Caco-2 (cell line): ENCODE data around the gene SLC9A3. TPM values are rescaled to one million over a fixed set of nuclear protein-coding genes. Genes with fewer than 3 reads are reported as not detected.

Experiments used
- BruUV-seq: library from RNA; stranded (reverse); fragments of 400-500 nt; replicated peaks from 2 replicates; lab custom pipeline; 2021; lab: Mats Ljungman, UMichigan
- CTCF ChIA-PET: fragments of 300-600 bp; sonication (Branson Sonifier 250); formaldehyde crosslinking; loops from one replicate; lab custom pipeline; 2022; ENCODE audit warnings: antibody characterized with exemption; lab: Charles Lee
- POLR2A ChIA-PET: fragments of 300-600 bp; sonication (Branson Sonifier 250); formaldehyde crosslinking; loops from one replicate; lab custom pipeline; 2022; ENCODE audit warnings: antibody characterized with exemption; lab: Charles Lee
- DNase-seq, 2 experiments: peaks; one replicate each; pipeline versions ENCODE4 v3.0.0 to v3.0.0-alpha.2; 2020 to 2022
- H3K27me3 ChIP-seq: replicated peaks from 2 replicates; pipeline ENCODE4 v1.6.0; 2011; ENCODE audit warnings: low read length; ENCODE audit not compliant: control insufficient read depth, insufficient read depth
- H3K36me3 ChIP-seq: 2 replicates; pipeline ENCODE4 v1.5.1; 2011; ENCODE audit warnings: low read length; ENCODE audit not compliant: control insufficient read depth, insufficient read depth
- H3K4me1 ChIP-seq: fragments of 250-450 bp; sonication (Bioruptor Pico); 2 replicates; pipeline ENCODE4 v1.5.1; 2020; ENCODE audit warnings: mild to moderate bottlenecking
- H3K4me3 ChIP-seq: 2 replicates; pipeline ENCODE4 v1.5.1; 2011; ENCODE audit warnings: low read depth, mild to moderate bottlenecking, control low read depth, low read length
- H3K9me3 ChIP-seq: fragments of 250-450 bp; sonication (Bioruptor Pico); 2 replicates; pipeline ENCODE4 v1.5.1; 2020; ENCODE audit warnings: mild to moderate bottlenecking, moderate library complexity
- H3K27ac Mint-ChIP-seq: one replicate; pipeline ENCODE4 v1.8.0; 2022; ENCODE audit warnings: mixed read lengths; ENCODE audit not compliant: unreplicated experiment
- H3K27me3 Mint-ChIP-seq: one replicate; pipeline ENCODE4 v1.8.0; 2022; ENCODE audit warnings: mixed read lengths; ENCODE audit not compliant: insufficient read depth, unreplicated experiment
- H3K36me3 Mint-ChIP-seq: one replicate; pipeline ENCODE4 v1.8.0; 2022; ENCODE audit warnings: mild to moderate bottlenecking, mixed read lengths; ENCODE audit not compliant: insufficient read depth, unreplicated experiment
- H3K4me1 Mint-ChIP-seq: one replicate; pipeline ENCODE4 v1.8.0; 2022; ENCODE audit warnings: low read depth, mixed read lengths; ENCODE audit not compliant: unreplicated experiment
- H3K4me3 Mint-ChIP-seq: one replicate; pipeline ENCODE4 v1.8.0; 2022; ENCODE audit warnings: mild to moderate bottlenecking, moderate library complexity, mixed read lengths; ENCODE audit not compliant: unreplicated experiment
- H3K9me3 Mint-ChIP-seq: one replicate; pipeline ENCODE4 v1.8.0; 2022; ENCODE audit warnings: mixed read lengths; ENCODE audit not compliant: unreplicated experiment
- CTCF ChIP-seq, 2 experiments: fragments of 200-600 bp in 1 of 2; IDR thresholded peaks; 1 replicate in 1 of 2; 2 replicates in 1 of 2; pipeline versions ENCODE4 v1.5.1 to v1.8.0; 2011 to 2022; ENCODE audit warnings: antibody characterized with exemption in 1 of 2, control low read depth in 1 of 2, inconsistent platforms in 1 of 2, low read depth in 1 of 2, low read length in 1 of 2, mild to moderate bottlenecking in 1 of 2, moderate library complexity in 1 of 2; ENCODE audit not compliant: insufficient read depth in 1 of 2, severe bottlenecking in 1 of 2, unreplicated experiment in 1 of 2
- intact Hi-C: fragments of 100-400 bp; cut with micrococcal nuclease; formaldehyde crosslinking; loops from one replicate; pipeline ENCODE4 v1.10.0; 2022; ENCODE audit not compliant: unreplicated experiment
- total RNA-seq: library from RNA; stranded (reverse); gene quantifications from 2 replicates; pipeline ENCODE4 v1.2.3, GENCODE V29; 2022

SLC9A3 gene
- total RNA-seq, 1 experiment from 2014 or later, result 3.4 TPM

GRCh38 chr5:485113-485945, 38.9 kb downstream of the SLC9A3 start:
- ChIA-PET CTCF (no interaction called here), POLR2A (no interaction called here)
- Histone ChIP-seq H3K4me1 (no peaks in the 10 kb centered on the region), H3K4me3 (no peak overlapping the region), H3K36me3 (no peaks in the 10 kb centered on the region), H3K9me3 (no peaks in the 10 kb centered on the region), H3K27me3 (no peaks in the 10 kb centered on the region)
- TF ChIP-seq CTCF (IDR thresholded peaks at IDR 0.05; ENCODE audit: insufficient read depth in 1 of 2, low read depth in 1 of 2, low read length in 1 of 2, severe bottlenecking in 1 of 2, unreplicated experiment in 1 of 2), result no peak
- no peak for DNase-seq
- Mint-ChIP-seq H3K4me1 (no peaks in the 10 kb centered on the region), H3K36me3 (no peaks in the 10 kb centered on the region), H3K27ac (no peak overlapping the region), H3K9me3 (no peaks in the 10 kb centered on the region), H3K27me3 (no peaks in the 10 kb centered on the region), H3K4me3 (no peak overlapping the region)
- intact Hi-C loops, result no loop called here
- no TSS peak for BruUV-seq

DNA sequence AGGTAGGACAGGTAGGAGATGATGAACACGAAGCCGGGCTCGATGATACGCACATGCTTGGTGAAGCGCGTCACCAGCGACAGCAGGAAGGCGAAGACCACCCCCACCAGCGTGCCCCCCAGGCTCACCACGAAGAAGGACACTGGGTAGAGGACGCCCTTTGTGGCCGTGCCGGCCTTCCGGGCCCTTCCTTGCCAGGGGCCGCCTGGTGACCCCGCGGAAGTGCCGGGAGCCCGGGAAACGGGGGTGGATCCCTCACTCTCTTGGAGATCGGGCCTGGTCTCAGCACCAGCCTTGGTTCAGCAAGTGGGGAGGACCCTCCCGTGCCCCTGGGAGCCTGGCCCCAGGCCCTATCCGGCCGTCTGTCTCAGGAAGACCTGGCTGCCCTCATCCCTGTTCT, 39.7 kb downstream of the SLC9A3 start:
- Mint-ChIP-seq H3K27me3 (no peaks in the 10 kb centered on the region), H3K27ac (no peak overlapping the region), H3K9me3 (no peaks in the 10 kb centered on the region), H3K36me3 (no peaks in the 10 kb centered on the region), H3K4me1 (no peaks in the 10 kb centered on the region), H3K4me3 (no peak overlapping the region)
- POLR2A ChIA-PET, result no interaction called here
- no peak for DNase-seq
- BruUV-seq, result no TSS peak
- no peak overlapping the region for H3K4me3 ChIP-seq
- no peaks in the 10 kb centered on the region for H3K36me3 ChIP-seq
- H3K27me3 ChIP-seq, result no peaks in the 10 kb centered on the region
- CTCF ChIA-PET, result no interaction called here
- H3K9me3 ChIP-seq, result no peaks in the 10 kb centered on the region
- no peaks in the 10 kb centered on the region for H3K4me1 ChIP-seq
- intact Hi-C loops, result no loop called here
- TF ChIP-seq CTCF (IDR thresholded peaks at IDR 0.05; ENCODE audit: insufficient read depth in 1 of 2, low read depth in 1 of 2, low read length in 1 of 2, severe bottlenecking in 1 of 2, unreplicated experiment in 1 of 2), result no peak

- Histone ChIP-seq H3K9me3 (no peaks in the 10 kb centered on the region), H3K4me3 (no peak overlapping the region), H3K27me3 (no peaks in the 10 kb centered on the region), H3K4me1 (no peaks in the 10 kb centered on the region), H3K36me3 (no peaks in the 10 kb centered on the region)
- intact Hi-C loops, result no loop called here
- H3K4me3 Mint-ChIP-seq, result no peak overlapping the region
- no peaks in the 10 kb centered on the region for H3K4me1 Mint-ChIP-seq
- H3K27me3 Mint-ChIP-seq, result no peaks in the 10 kb centered on the region
- DNase-seq, result no peak
- TF ChIP-seq CTCF (IDR thresholded peaks at IDR 0.05; ENCODE audit: insufficient read depth in 1 of 2, low read depth in 1 of 2, low read length in 1 of 2, severe bottlenecking in 1 of 2, unreplicated experiment in 1 of 2), result no peak
- H3K36me3 Mint-ChIP-seq, result peaks cover 9% of the 10 kb centered on the region
- H3K9me3 Mint-ChIP-seq, result no peaks in the 10 kb centered on the region
- BruUV-seq, result no TSS peak
- no peak overlapping the region for H3K27ac Mint-ChIP-seq
- ChIA-PET POLR2A (no interaction called here), CTCF (no interaction called here)
These were observed 40.7 kb downstream of the SLC9A3 start for GRCh38 chr5:483434-484140.
